GM23338 (cell line): ENCODE results near the gene AOPEP.

ENCODE experiments used
- CREB1 ChIP-seq: fragments of 250-450 bp; sonication (Bioruptor Pico); IDR thresholded peaks from 2 replicates; pipeline ENCODE4 v1.5.0; 2020; ENCODE audit warnings: low read depth, mild to moderate bottlenecking, moderate library complexity
- CTCF ChIP-seq, 2 experiments: fragments of 200-600 bp in 1 of 2; sonication (generic) in 1 of 2; conservative IDR thresholded peaks; 2 replicates each; pipeline versions ENCODE4 v1.5.1 to v1.6.1; 2016 to 2017; ENCODE audit warnings: antibody characterized with exemption in 2 of 2, low read depth in 2 of 2, mild to moderate bottlenecking in 2 of 2, moderate library complexity in 1 of 2
- EZH2 ChIP-seq: fragments of 200-600 bp; sonication (generic); IDR thresholded peaks from one replicate; pipeline ENCODE4 v1.8.0; 2017; ENCODE audit warnings: antibody characterized with exemption, mild to moderate bottlenecking, low read depth; ENCODE audit not compliant: unreplicated experiment
- EZH2phosphoT487 ChIP-seq: fragments of 200-600 bp; sonication (generic); IDR thresholded peaks from one replicate; pipeline ENCODE4 v1.8.1; 2018; ENCODE audit warnings: antibody characterized with exemption; ENCODE audit not compliant: unreplicated experiment
- JUNB ChIP-seq: IDR thresholded peaks from one replicate; pipeline ENCODE4 v1.6.1; 2016; ENCODE audit warnings: antibody characterized with exemption; ENCODE audit not compliant: unreplicated experiment
- POLR2AphosphoS5 ChIP-seq: IDR thresholded peaks from 2 replicates; pipeline ENCODE4 v1.6.1; 2016; ENCODE audit warnings: antibody characterized with exemption, low read depth
- ZNF114 ChIP-seq: fragments of 250-450 bp; sonication (Bioruptor Pico); IDR thresholded peaks from 2 replicates; pipeline ENCODE4 v1.5.0; 2020; ENCODE audit warnings: mild to moderate bottlenecking, moderate library complexity
- TF ChIP-seq, protein P1 (sequence below): IDR thresholded peaks from one replicate; pipeline ENCODE4 v1.6.1; 2018; ENCODE audit warnings: antibody characterized with exemption; ENCODE audit not compliant: unreplicated experiment

DNA sequence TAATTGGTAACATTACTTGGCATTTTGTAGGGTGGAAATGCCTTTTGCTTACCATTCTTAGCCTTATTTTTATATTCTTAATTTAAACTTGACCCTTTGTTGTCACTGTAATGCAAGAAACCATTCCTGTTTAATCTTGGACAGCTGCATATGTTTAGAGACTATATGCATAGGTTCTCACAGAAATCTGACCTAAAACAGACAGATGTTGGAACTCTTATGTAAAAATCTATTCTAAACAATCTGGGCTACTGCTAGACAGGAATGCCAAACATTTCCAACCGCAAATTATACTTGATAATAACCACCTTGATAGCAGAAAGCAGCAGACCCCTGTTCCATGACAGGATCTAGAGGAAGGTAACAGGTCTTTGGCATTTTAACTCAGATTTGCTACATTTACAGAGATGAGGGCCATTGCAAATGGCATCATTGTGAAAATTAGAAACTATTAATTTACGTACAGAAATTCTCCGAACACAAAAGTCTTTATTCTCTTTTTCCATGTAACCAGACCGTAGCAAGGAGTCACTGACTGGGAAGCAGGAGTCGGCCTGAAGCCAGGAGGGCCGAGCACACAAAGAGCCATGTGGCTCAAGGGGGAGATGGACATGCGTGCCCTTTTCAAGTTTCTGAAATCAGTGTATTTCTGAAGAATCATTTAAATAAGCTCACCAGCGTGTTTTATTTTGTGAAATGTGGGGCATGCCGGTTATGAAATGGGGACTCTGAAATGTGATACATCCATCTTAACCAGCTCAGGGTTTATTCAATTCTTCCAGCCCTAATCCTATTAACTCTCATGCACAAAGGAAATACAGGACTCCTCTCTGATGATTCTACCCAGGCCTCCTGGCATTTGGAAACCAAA, 139.3 kb downstream of the AOPEP start:
- no peak for TF ChIP-seq CREB1 (CRISPR knock-in tag)
- no peak for TF ChIP-seq JUNB
- no peak for TF ChIP-seq CTCF (conservative IDR thresholded peaks at IDR 0.05; ENCODE audit: low read depth in 2 of 2)
- no peak for TF ChIP-seq POLR2AphosphoS5
- no peak for TF ChIP-seq ZNF114 (CRISPR knock-in tag)
- TF ChIP-seq EZH2: no peak
- TF ChIP-seq, protein P1, sequence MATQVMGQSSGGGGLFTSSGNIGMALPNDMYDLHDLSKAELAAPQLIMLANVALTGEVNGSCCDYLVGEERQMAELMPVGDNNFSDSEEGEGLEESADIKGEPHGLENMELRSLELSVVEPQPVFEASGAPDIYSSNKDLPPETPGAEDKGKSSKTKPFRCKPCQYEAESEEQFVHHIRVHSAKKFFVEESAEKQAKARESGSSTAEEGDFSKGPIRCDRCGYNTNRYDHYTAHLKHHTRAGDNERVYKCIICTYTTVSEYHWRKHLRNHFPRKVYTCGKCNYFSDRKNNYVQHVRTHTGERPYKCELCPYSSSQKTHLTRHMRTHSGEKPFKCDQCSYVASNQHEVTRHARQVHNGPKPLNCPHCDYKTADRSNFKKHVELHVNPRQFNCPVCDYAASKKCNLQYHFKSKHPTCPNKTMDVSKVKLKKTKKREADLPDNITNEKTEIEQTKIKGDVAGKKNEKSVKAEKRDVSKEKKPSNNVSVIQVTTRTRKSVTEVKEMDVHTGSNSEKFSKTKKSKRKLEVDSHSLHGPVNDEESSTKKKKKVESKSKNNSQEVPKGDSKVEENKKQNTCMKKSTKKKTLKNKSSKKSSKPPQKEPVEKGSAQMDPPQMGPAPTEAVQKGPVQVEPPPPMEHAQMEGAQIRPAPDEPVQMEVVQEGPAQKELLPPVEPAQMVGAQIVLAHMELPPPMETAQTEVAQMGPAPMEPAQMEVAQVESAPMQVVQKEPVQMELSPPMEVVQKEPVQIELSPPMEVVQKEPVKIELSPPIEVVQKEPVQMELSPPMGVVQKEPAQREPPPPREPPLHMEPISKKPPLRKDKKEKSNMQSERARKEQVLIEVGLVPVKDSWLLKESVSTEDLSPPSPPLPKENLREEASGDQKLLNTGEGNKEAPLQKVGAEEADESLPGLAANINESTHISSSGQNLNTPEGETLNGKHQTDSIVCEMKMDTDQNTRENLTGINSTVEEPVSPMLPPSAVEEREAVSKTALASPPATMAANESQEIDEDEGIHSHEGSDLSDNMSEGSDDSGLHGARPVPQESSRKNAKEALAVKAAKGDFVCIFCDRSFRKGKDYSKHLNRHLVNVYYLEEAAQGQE: no peak
- TF ChIP-seq EZH2phosphoT487: no peak
